Measurements from ENCODE around the gene SEC31A. TPM values are rescaled to one million over a fixed set of nuclear protein-coding genes. Genes with fewer than 3 reads are reported as not detected.

The SEC31A gene
- total and polyA plus RNA-seq, 2 donors, result 109 to 522 TPM

DNA sequence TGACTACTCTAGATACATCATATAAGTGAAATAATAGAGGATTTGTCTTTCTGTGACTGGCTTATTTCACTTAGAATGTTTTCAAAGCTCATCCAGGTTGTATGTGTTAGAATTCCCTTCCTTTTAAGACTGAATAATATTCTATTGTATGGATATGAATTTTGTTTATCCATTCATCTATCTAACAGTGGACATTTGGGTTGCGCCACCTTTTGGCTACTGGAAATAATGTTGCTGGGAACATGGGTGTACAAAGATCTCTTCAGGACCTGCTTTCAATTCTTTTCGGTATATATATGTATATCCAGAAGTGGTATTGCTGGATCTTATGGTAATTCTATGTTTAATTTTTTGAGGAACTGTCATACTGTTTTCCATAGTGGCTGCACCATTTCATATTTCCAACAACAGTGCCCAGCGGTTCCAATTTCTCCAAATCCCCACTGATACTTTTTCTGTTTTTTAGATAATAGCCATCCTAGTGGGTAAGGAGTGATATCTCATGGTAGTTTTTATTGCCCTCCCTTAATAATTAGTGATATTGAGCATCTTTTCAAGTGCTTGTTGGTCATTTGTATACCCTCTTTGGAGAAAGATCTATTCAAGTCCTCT is 88.9 kb downstream of the SEC31A start:
- H3K4me3 ChIP-seq (ENCODE audit: low read depth, low read length), result no peak overlapping the region
- no peaks in the 10 kb centered on the region for H3K4me1 ChIP-seq (ENCODE audit: insufficient read depth)
- no peak for DNase-seq (ENCODE audit: extremely low spot score)
- 67% methylated on average over 3 of the region's 3 CpGs for WGBS
- no peak overlapping the region for H3K27ac ChIP-seq (ENCODE audit: low read depth)
- no peaks in the 10 kb centered on the region for H3K36me3 ChIP-seq (ENCODE audit: insufficient read depth)

- 10% methylated on average over 25 of the region's 25 CpGs for WGBS
- no peak overlapping the region for H3K27ac ChIP-seq (ENCODE audit: low read depth)
- no peak for DNase-seq (ENCODE audit: extremely low spot score)
- no peaks in the 10 kb centered on the region for H3K36me3 ChIP-seq (ENCODE audit: insufficient read depth)
- peak overlapping the region; percentile 76 for H3K4me3 ChIP-seq (ENCODE audit: low read depth, low read length)
- no peaks in the 10 kb centered on the region for H3K4me1 ChIP-seq (ENCODE audit: insufficient read depth)
These were observed 91.7 kb downstream of the SEC31A start for GRCh38 chr4:82799006-82799881.

GRCh38 chr4:82798168-82799005 is 92.6 kb downstream of the SEC31A start, which contains the start of gene SCD5:
SCD5 (minus strand) TSS chr4:82798796; CDS start chr4:82798537, 259 bp downstream.
- Histone ChIP-seq H3K27ac (ENCODE audit: low read depth) (no peak within 1 kb of the TSS), H3K36me3 (ENCODE audit: insufficient read depth) (no peaks in the 10 kb centered on the region), H3K4me3 (ENCODE audit: low read depth, low read length) (peak within 1 kb of the TSS; percentile 76), H3K4me1 (ENCODE audit: insufficient read depth) (no peaks in the 10 kb centered on the region)
- under 1% methylated on average over 94 of the region's 94 CpGs for WGBS
- DNase-seq (ENCODE audit: extremely low spot score), result peak; percentile 56

DNA sequence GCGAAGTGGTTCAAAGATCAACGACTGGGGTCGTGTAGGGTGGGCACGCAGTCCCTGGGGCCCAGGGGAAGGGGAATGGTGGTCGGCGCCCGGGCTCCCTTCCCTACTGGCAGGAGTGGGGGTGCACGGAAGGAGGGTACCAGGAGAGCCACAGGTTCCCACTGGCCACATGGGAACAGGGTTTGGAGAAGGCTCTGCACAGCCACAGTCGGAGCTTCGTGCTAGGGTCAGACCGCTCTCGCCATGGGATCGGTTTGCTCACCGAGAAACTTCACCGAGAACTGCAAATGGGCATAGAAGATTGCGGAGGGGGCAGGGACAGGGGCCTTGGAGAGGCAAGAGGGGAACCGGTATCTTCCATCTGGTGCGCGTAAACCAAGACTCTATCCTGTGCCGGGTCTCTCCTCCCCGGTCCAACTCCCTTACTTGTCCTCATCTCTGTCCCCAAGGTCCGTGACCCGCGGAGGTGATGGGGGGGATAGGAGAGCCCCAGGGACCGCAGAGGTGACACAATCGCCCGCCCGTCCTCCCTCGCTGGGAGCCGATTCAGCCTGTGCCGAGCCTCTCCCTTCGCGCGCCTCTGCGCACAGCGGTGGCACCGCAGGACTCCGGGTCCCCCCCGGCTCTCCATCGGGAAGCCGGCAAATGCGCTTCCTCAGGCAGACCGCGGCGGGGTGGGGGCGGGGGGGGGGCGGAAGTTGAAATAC is 93.4 kb downstream of the SEC31A start:
- no peaks in the 10 kb centered on the region for H3K4me1 ChIP-seq (ENCODE audit: insufficient read depth)
- peak overlapping the region; percentile 76 for H3K4me3 ChIP-seq (ENCODE audit: low read depth, low read length)
- 5% methylated on average over 47 of the region's 47 CpGs for WGBS
- no peak overlapping the region for H3K27ac ChIP-seq (ENCODE audit: low read depth)
- DNase-seq (ENCODE audit: extremely low spot score), result no peak
- no peaks in the 10 kb centered on the region for H3K36me3 ChIP-seq (ENCODE audit: insufficient read depth)

DNA sequence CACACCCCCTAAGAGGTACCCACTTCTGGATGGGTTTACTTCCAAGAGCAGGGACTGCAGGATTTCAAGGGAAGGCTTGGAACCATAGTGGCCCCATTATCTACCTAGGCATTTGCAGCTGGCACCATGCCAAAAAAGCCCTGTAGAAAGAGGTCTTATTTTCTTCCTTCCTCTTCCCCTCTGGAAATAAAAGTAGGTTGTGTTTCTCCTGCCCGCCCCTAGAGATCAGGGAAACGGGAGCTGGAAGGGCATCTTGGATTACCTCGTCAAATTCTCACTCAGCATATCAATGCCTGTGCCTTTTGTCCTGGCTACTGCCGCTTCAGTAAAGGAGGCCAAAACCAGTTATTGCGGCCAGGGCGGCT is 93.9 kb downstream of the SEC31A start:
- Histone ChIP-seq H3K4me3 (ENCODE audit: low read depth, low read length) (peak overlapping the region; percentile 76), H3K4me1 (ENCODE audit: insufficient read depth) (no peaks in the 10 kb centered on the region), H3K27ac (ENCODE audit: low read depth) (no peak overlapping the region), H3K36me3 (ENCODE audit: insufficient read depth) (no peaks in the 10 kb centered on the region)
- 49% methylated on average over 6 of the region's 6 CpGs for WGBS
- no peak for DNase-seq (ENCODE audit: extremely low spot score)

GRCh38 chr4:82792912-82793649 is 97.9 kb downstream of the SEC31A start:
- 62% methylated on average over 6 of the region's 6 CpGs for whole genome bisulfite sequencing
- no peaks in the 10 kb centered on the region for H3K36me3 ChIP-seq (ENCODE audit: insufficient read depth)
- no peak overlapping the region for H3K27ac ChIP-seq (ENCODE audit: low read depth)
- no peak overlapping the region for H3K4me3 ChIP-seq (ENCODE audit: low read depth, low read length)
- H3K4me1 ChIP-seq (ENCODE audit: insufficient read depth), result no peaks in the 10 kb centered on the region
- DNase-seq (ENCODE audit: extremely low spot score), result no peak

DNA sequence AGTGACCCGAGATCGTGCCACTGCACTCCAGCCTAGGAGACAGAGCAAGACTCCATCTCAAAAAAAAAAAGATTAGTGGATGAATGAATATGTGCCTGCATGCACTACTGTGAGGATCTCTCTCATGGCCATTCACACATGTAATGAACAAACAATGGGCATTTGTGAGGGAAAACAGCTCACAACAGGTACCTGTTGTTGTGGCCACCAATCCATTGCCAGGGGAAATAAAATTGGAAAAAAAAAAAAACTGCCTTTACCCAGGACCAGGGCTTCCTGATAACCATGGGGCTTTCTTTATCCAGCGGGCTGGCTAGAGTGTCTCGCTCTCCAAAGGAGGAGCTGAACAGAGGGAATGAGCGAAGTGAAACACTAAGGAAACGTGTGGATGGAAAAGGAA is 99.8 kb downstream of the SEC31A start:
- WGBS, result 93% methylated on average over 6 of the region's 6 CpGs
- H3K4me3 ChIP-seq (ENCODE audit: low read depth, low read length), result no peak overlapping the region
- H3K4me1 ChIP-seq (ENCODE audit: insufficient read depth), result no peaks in the 10 kb centered on the region
- no peak overlapping the region for H3K27ac ChIP-seq (ENCODE audit: low read depth)
- no peaks in the 10 kb centered on the region for H3K36me3 ChIP-seq (ENCODE audit: insufficient read depth)
- no peak for DNase-seq (ENCODE audit: extremely low spot score)

GRCh38 chr4:82790060-82790660 is 100.8 kb downstream of the SEC31A start:
- H3K4me3 ChIP-seq (ENCODE audit: low read depth, low read length), result no peak overlapping the region
- no peak overlapping the region for H3K27ac ChIP-seq (ENCODE audit: low read depth)
- DNase-seq (ENCODE audit: extremely low spot score), result no peak
- H3K36me3 ChIP-seq (ENCODE audit: insufficient read depth), result no peaks in the 10 kb centered on the region
- H3K4me1 ChIP-seq (ENCODE audit: insufficient read depth), result no peaks in the 10 kb centered on the region
- 85% methylated on average over 8 of the region's 8 CpGs for WGBS

DNA sequence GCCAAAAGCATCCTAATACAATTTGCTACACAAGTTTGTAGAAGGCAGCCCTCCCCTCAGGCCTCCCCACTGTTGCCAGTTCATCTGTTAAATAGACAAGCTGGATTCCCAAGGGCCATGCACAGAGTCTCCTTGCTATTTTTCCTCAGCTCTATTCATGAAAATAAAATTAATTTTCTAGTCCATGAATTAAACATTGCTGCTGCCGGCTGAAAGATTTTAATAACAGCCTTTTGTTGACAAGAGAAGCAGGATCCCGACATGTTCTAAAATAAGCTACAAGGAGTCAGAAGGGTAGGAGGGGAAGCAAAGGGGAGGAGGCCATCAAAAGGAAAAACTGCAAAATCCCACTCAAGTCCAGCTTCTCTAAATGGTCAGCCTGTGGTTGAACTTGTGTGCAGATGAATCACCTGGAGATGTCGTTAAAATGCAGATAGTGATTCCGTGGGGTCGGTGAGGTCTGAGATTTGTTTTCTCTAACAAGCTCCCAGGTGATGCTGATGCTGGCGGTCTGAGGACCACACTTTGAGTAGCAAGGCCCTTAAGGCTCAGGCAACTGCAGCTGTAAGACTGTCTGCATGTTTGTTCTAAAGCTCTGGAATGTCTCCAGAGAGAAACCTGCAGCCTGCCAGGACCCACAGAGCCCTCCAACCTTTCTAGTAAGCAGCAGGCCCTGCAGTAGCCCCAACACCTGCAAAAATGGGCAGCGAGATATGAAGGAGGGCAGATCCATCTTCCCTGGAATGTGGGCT is 101.8 kb downstream of the SEC31A start:
- H3K4me3 ChIP-seq (ENCODE audit: low read depth, low read length), result no peak overlapping the region
- WGBS, result 45% methylated on average over 7 of the region's 7 CpGs
- no peaks in the 10 kb centered on the region for H3K36me3 ChIP-seq (ENCODE audit: insufficient read depth)
- DNase-seq (ENCODE audit: extremely low spot score), result no peak
- H3K4me1 ChIP-seq (ENCODE audit: insufficient read depth), result no peaks in the 10 kb centered on the region
- no peak overlapping the region for H3K27ac ChIP-seq (ENCODE audit: low read depth)

GRCh38 chr4:82787342-82787741 is 103.6 kb downstream of the SEC31A start:
- H3K27ac ChIP-seq (ENCODE audit: low read depth), result no peak overlapping the region
- no peaks in the 10 kb centered on the region for H3K4me1 ChIP-seq (ENCODE audit: insufficient read depth)
- H3K36me3 ChIP-seq (ENCODE audit: insufficient read depth), result no peaks in the 10 kb centered on the region
- H3K4me3 ChIP-seq (ENCODE audit: low read depth, low read length), result no peak overlapping the region
- DNase-seq (ENCODE audit: extremely low spot score), result no peak
- WGBS, result 88% methylated on average over 4 of the region's 4 CpGs

- H3K36me3 ChIP-seq (ENCODE audit: insufficient read depth), result no peaks in the 10 kb centered on the region
- no peak overlapping the region for H3K4me3 ChIP-seq (ENCODE audit: low read depth, low read length)
- H3K27ac ChIP-seq (ENCODE audit: low read depth), result no peak overlapping the region
- 63% methylated on average over 4 of the region's 4 CpGs for WGBS
- no peaks in the 10 kb centered on the region for H3K4me1 ChIP-seq (ENCODE audit: insufficient read depth)
- DNase-seq (ENCODE audit: extremely low spot score), result no peak
These were observed 104.1 kb downstream of the SEC31A start for GRCh38 chr4:82786828-82787227.

Measured in urinary bladder (tissue), 4 donors.